Measurements from ENCODE around the gene NAT14.

NAT14 gene

GRCh38 chr19:55452749-55453346 lies 32.1 kb upstream of the NAT14 start:
- DNase-seq (ENCODE audit: low spot score) (no peak), FAIRE-seq (no peak)

- DNase-seq (ENCODE audit: low spot score) (no peak), FAIRE-seq (no peak)
These were observed 31.3 kb upstream of the NAT14 start for GRCh38 chr19:55453511-55454260.

GRCh38 chr19:55454787-55455243 lies 30.2 kb upstream of the NAT14 start:
- DNase-seq (ENCODE audit: low spot score) (no peak), FAIRE-seq (no peak)

- FAIRE-seq (no peak), DNase-seq (ENCODE audit: low spot score) (no peak)
These were observed 29.3 kb upstream of the NAT14 start for GRCh38 chr19:55455576-55456235.

GRCh38 chr19:55456347-55456746 lies 28.6 kb upstream of the NAT14 start:
- FAIRE-seq (no peak), DNase-seq (ENCODE audit: low spot score) (no peak)

GRCh38 chr19:55457683-55458457 lies 27.1 kb upstream of the NAT14 start:
- DNase-seq (ENCODE audit: low spot score) (no peak), FAIRE-seq (no peak)

GRCh38 chr19:55459551-55459949 lies 25.4 kb upstream of the NAT14 start:
- DNase-seq (ENCODE audit: low spot score) (no peak), FAIRE-seq (no peak)

GRCh38 chr19:55459950-55460657 lies 24.9 kb upstream of the NAT14 start:
- DNase-seq (ENCODE audit: low spot score) (no peak), FAIRE-seq (no peak)

- DNase-seq (ENCODE audit: low spot score) = no peak
- no peak for FAIRE-seq
These were observed 24.2 kb upstream of the NAT14 start for GRCh38 chr19:55460670-55461258.

- DNase-seq (ENCODE audit: low spot score) (peak; percentile 96), FAIRE-seq (peak; percentile 91)
These were observed 23.6 kb upstream of the NAT14 start, which contains the start of gene ISOC2 for GRCh38 chr19:55461259-55461973. Gene ISOC2, minus strand, starts transcription at chr19:55461642. Its CDS starts 5,156 bp downstream, at chr19:55456486.

- DNase-seq (ENCODE audit: low spot score) = no peak
- no peak for FAIRE-seq
These were observed 22.9 kb upstream of the NAT14 start for GRCh38 chr19:55461974-55462626.

GRCh38 chr19:55462722-55463121 lies 22.3 kb upstream of the NAT14 start:
- FAIRE-seq (no peak), DNase-seq (ENCODE audit: low spot score) (no peak)

GRCh38 chr19:55463583-55464031 lies 21.4 kb upstream of the NAT14 start:
- DNase-seq (ENCODE audit: low spot score) (no peak), FAIRE-seq (no peak)

GRCh38 chr19:55464039-55464661 lies 20.8 kb upstream of the NAT14 start:
- no peak for FAIRE-seq
- DNase-seq (ENCODE audit: low spot score) = no peak

GRCh38 chr19:55464662-55465054 lies 20.3 kb upstream of the NAT14 start, which contains the start of gene C19orf85:
Gene C19orf85, minus strand, starts transcription at chr19:55464751. Its CDS starts 197 bp downstream, at chr19:55464554.
- FAIRE-seq (no peak), DNase-seq (ENCODE audit: low spot score) (no peak)

GRCh38 chr19:55465460-55466240 lies 19.3 kb upstream of the NAT14 start:
- DNase-seq (ENCODE audit: low spot score) (no peak), FAIRE-seq (no peak)

GRCh38 chr19:55466241-55466614 lies 18.8 kb upstream of the NAT14 start:
- FAIRE-seq (no peak), DNase-seq (ENCODE audit: low spot score) (no peak)

All from RCC 7860 (cell line).